ENCODE measurements around the gene KCNIP4.

- no peak for TF ChIP-seq POLR2A (IDR thresholded peaks at IDR 0.05)
- TF ChIP-seq CTCF (IDR thresholded peaks at IDR 0.05), result no peak
Measured at GRCh38 chr4:21067351-21067750, 881.2 kb downstream of the KCNIP4 start.
